D341Med (cell line): Measurements from ENCODE around the gene TMSB15C.
"Not testable (repeated sequence)": the region's sequence is repeated elsewhere in the genome, so short reads cannot be mapped to it uniquely, and the experiment has no call there.

Experiments
- DNase-seq: peaks from one replicate; pipeline ENCODE4 v3.0.0; 2012; ENCODE audit warnings: low spot score

TMSB15C gene

GRCh38 chrX:104075778-104076445, at the start of gene TMSB15C:
Gene TMSB15C, minus strand, starts transcription at chrX:104076236.
- DNase-seq: not testable (repeated sequence)

GRCh38 chrX:104122829-104123228, 46.8 kb upstream of the TMSB15C start:
- DNase-seq: no peak

GRCh38 chrX:104118765-104119164, 42.7 kb upstream of the TMSB15C start:
- DNase-seq: no peak

- DNase-seq: no peak
Observed at GRCh38 chrX:104117759-104118158, 41.7 kb upstream of the TMSB15C start.

GRCh38 chrX:104113222-104113965, 37.4 kb upstream of the TMSB15C start:
- DNase-seq: peak; percentile 64

GRCh38 chrX:104112326-104112951, 36.4 kb upstream of the TMSB15C start, which contains the start of gene ZCCHC18:
Gene ZCCHC18, plus strand, starts transcription at chrX:104112523. Its CDS starts 1,589 bp downstream, at chrX:104114112.
- peak; percentile 78 for DNase-seq

GRCh38 chrX:104110491-104111240, 34.6 kb upstream of the TMSB15C start:
- DNase-seq: not testable (repeated sequence)

GRCh38 chrX:104108955-104109354, 32.9 kb upstream of the TMSB15C start:
- DNase-seq: no peak

GRCh38 chrX:104105330-104106262, 29.6 kb upstream of the TMSB15C start:
- no peak for DNase-seq

- no peak for DNase-seq
Observed at GRCh38 chrX:104104676-104105075, 28.6 kb upstream of the TMSB15C start.

- DNase-seq: no peak
Observed at GRCh38 chrX:104098919-104099318, 22.9 kb upstream of the TMSB15C start.

- peak; percentile 33 for DNase-seq
Observed at GRCh38 chrX:104098151-104098808, 22.2 kb upstream of the TMSB15C start.

GRCh38 chrX:104085919-104086318, 9.9 kb upstream of the TMSB15C start:
- no peak for DNase-seq

GRCh38 chrX:104085477-104085876, 9.4 kb upstream of the TMSB15C start:
- DNase-seq: no peak

- DNase-seq: no peak
Observed at GRCh38 chrX:104084534-104085277, 8.7 kb upstream of the TMSB15C start.

- DNase-seq: no peak
Observed at GRCh38 chrX:104084063-104084462, 8.0 kb upstream of the TMSB15C start.

- DNase-seq: not testable (repeated sequence)
Observed at GRCh38 chrX:104077854-104078253, 1.8 kb upstream of the TMSB15C start.

- DNase-seq: not testable (repeated sequence)
Observed at GRCh38 chrX:104062636-104063035, 13.4 kb downstream of the TMSB15C start.

- not testable (repeated sequence) for DNase-seq
Observed at GRCh38 chrX:104054956-104055355, 21.1 kb downstream of the TMSB15C start.

- DNase-seq: no peak
Observed at GRCh38 chrX:104047171-104047570, 28.9 kb downstream of the TMSB15C start.
